ENCODE data around the gene RLF.

GRCh38 chr1:40239626-40240025 is 78.4 kb downstream of the RLF start:
- TF ChIP-seq POLR2A (conservative IDR thresholded peaks at IDR 0.05) (0 out of 2 replicates have a peak, but pooled peaks have one; percentile 8), EP300 (IDR thresholded peaks at IDR 0.05; ENCODE audit: low read length) (no peak)
- TF ChIP-seq, protein P1, sequence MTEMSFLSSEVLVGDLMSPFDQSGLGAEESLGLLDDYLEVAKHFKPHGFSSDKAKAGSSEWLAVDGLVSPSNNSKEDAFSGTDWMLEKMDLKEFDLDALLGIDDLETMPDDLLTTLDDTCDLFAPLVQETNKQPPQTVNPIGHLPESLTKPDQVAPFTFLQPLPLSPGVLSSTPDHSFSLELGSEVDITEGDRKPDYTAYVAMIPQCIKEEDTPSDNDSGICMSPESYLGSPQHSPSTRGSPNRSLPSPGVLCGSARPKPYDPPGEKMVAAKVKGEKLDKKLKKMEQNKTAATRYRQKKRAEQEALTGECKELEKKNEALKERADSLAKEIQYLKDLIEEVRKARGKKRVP (CRISPR knock-in tag; IDR thresholded peaks at IDR 0.05): no peak
